Stimulated activated naive CD8-positive, alpha-beta T cell treated with anti-CD3 and anti-CD28 coated beads, Interleukin-15, Interleukin-2, amounts not matched to agents 100 U/mL and 50 U/mL, for 24 hours (primary cell): Measurements from ENCODE around the gene ZNF835.
"Not testable (repeated sequence)": the region's sequence is repeated elsewhere in the genome, so short reads cannot be mapped to it uniquely, and the experiment has no call there.

ENCODE experiments used
- ATAC-seq: fragments of 150-1000 bp; cut with Tn5 transposase; one replicate; pipeline ENCODE4 v1.10.0; 2021
- DNase-seq: peaks from one replicate; pipeline ENCODE4 v3.0.0; 2021

Gene ZNF835

GRCh38 chr19:56671613-56671994 is at the start of gene ZNF835:
ZNF835 (minus strand) TSS chr19:56671757; CDS start chr19:56665198, 6,559 bp downstream.
- ATAC-seq (peak; percentile 87), DNase-seq (peak; percentile 84)

GRCh38 chr19:56720281-56720680 is 48.7 kb upstream of the ZNF835 start:
- ATAC-seq, result no peak
- DNase-seq, result no peak

DNA sequence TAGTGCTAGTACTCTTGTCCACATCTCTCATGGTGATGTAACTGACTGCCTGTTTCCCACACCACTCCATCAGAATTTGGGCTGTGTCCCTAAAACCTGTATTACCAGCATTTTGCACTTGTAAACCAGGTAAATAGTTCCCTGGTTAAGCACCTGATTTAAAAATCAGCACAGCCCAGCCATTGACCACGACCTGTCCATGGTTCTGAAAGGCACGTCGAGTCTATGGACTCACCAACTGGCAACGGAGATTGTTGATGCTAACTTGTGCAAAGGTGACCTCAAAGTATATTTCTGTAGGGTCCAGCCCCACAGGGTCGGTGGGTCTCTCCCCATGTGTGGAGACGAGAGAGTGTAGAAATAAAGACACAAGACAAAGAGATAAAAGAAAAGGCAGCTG is 46.7 kb upstream of the ZNF835 start:
- ATAC-seq (no peak), DNase-seq (no peak)

DNA sequence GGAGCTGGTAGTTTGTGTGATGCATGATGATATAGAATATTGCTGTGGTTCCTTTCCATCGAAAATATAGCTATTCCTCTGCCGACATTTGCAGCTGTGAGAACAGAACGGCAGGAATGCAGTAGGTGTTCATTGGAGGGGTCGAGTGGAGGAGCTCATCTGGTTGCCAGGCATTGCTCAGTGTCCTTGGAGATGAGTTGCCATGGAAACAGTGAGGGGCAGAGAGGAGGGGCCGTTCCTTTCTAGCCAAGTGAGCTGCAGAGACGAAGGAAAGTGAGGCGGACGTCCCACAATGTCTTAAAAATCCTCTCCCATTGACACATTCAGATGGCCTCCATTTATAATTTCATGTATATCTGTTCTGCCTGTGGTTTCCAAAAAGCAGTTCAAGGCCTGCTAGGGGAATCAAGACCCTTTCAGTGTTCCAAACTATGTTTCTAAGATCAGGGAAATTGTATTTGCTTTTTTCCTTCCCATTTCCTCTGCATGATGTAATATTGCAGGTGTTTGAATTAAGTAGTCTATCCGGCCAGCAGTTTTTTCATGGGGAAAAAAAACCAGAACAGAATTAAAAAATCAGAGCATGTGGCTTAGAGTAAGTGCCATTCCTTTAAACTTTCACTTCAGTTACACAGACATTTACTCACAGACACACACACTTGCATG is 41.2 kb upstream of the ZNF835 start:
- DNase-seq (no peak), ATAC-seq (no peak)

GRCh38 chr19:56710437-56710836 is 38.9 kb upstream of the ZNF835 start:
- ATAC-seq, result no peak
- no peak for DNase-seq

DNA sequence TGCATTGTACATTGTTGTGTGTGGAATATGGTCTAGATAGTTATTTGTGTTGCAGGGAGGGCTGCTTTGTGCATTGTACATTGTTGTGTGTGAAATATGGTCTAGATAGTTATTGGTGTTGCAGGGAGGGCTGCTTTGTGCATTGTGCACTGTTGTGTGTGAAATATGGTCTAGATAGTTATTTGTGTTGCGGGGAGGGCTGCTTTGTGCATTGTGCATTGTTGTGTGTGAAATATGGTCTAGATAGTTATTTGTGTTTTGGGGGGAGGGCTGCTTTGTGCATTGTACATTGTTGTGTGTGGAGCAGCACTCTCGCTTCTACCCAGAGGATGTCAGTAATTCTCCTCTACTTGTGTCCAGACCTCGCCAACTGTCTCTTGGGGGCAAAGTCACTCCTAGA is 36.3 kb upstream of the ZNF835 start:
- ATAC-seq, result no peak
- no peak for DNase-seq

GRCh38 chr19:56705939-56706338 is 34.4 kb upstream of the ZNF835 start:
- no peak for ATAC-seq
- DNase-seq, result no peak

DNA sequence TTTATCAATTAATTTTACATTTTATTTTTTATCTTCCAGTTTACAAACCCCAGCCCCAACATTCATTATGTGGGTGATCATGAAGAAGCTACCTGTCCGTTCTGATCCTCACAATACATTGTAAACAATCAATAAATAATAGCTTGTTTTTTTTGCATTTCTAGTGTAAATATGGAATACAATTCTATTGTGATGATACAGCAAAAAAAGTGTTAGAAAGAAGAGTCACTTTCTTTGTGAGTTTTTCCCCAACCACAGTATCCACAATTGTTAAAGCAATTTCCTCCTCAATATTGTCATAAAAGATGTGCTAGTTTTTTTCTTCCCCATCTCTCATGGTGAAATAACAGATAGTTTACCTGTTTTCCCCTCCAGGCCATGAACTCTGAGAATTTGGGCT is 30.3 kb upstream of the ZNF835 start:
- no peak for DNase-seq
- ATAC-seq, result no peak

DNA sequence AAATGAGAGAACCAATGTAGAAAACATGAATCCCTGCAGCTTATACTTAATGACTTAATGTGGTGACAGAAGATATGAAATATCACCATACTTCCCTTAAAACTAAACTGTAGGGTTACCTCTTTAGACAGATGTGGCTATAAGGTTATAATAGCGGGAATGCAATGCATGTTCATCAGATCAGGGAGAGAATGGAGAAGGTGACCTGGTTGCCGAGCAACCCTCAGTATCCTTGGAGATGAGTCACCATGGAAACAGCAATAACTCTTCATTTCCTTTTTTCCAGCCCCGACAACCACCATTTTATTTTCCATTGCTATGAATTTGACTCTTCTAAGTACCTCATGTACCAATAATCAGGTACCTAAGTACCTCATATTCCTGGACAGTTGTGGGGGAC is 28.0 kb upstream of the ZNF835 start:
- no peak for ATAC-seq
- no peak for DNase-seq

GRCh38 chr19:56692206-56692895 is 20.8 kb upstream of the ZNF835 start:
- no peak for ATAC-seq
- DNase-seq, result no peak

DNA sequence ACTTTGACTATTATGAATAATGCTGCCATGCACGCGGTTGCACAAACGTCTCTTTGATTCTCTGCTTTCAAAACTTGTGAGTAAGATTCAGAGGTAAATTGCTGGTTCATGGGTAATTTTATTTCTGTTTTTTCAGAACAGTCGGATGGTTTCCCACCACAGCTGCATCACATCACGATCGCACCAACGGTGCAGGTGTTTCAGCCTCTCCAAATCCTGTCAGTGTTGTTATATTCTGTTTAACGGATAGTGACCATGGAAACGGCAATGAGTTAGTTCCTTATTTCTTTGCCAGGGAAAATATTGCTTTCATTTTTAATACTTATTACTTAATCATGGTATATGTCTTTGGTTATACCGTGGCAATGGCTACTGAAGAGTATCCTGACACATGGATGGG is 19.1 kb upstream of the ZNF835 start:
- no peak for ATAC-seq

GRCh38 chr19:56689198-56689597 is 17.6 kb upstream of the ZNF835 start:
- DNase-seq (no peak), ATAC-seq (no peak)

More for the DNA sequence above, 19.1 kb upstream of the ZNF835 start:
- DNase-seq, result no peak

- no peak for ATAC-seq
- DNase-seq, result no peak
These were observed 15.5 kb upstream of the ZNF835 start for GRCh38 chr19:56687031-56687430.

- ATAC-seq, result no peak
- DNase-seq, result no peak
These were observed 11.6 kb upstream of the ZNF835 start for GRCh38 chr19:56683116-56683515.

GRCh38 chr19:56681702-56682101 is 10.1 kb upstream of the ZNF835 start:
- ATAC-seq, result no peak
- no peak for DNase-seq

DNA sequence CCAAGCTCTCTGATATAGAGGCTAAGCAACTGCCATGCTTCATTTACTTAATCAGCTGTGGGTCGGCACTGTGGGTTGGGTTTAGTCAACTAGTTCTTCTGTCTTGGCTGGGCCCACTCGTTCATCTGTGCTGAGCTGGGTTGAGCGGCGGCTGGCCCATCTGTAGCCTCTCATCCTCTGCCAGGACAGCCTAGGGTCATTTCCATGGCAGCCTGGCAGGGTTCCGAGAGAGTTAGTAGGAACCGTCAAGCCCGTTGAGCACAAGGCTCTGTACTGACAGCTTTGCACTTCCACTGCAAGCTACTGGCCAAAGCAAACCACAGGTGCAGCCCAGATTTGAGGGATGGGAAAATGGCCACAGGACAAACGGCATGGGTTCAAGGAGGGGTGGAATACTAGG is 6.6 kb upstream of the ZNF835 start:
- no peak for DNase-seq
- ATAC-seq, result no peak

GRCh38 chr19:56672610-56673009 is 1.1 kb upstream of the ZNF835 start:
- DNase-seq, ATAC-seq: not testable (repeated sequence)

DNA sequence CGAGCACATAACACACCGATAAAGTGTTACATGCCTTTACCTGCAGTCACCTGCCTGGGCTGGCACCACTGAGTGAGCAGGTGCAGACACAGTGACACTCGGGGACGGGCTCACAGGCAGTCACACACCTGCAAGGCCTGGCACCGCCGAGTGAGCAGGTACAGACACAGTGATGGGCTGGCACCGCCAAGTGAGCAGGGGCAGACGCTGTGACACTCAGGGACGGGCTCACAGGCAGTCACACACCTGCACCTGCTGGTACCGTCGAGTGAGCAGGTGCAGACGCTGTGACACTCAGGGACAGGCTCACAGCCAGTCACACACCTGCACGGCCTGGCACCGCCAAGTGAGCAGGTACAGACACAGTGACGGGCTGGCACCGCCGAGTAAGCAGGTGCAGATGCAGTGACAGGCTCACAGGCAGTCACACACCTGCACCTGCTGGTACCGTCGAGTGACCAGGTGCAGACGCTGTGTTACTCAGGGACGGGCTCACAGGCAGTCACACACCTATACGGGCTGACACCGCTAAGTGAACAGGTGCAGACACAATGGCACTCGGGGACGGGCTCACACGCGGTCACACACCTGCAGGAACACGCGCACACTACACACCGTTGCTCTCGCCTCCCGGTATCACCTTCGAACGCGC is 470 bp downstream of the ZNF835 start:
- DNase-seq (no peak), ATAC-seq (peak; percentile 24)

GRCh38 chr19:56670401-56670960 is 1.1 kb downstream of the ZNF835 start:
- ATAC-seq, result no peak
- no peak for DNase-seq

DNA sequence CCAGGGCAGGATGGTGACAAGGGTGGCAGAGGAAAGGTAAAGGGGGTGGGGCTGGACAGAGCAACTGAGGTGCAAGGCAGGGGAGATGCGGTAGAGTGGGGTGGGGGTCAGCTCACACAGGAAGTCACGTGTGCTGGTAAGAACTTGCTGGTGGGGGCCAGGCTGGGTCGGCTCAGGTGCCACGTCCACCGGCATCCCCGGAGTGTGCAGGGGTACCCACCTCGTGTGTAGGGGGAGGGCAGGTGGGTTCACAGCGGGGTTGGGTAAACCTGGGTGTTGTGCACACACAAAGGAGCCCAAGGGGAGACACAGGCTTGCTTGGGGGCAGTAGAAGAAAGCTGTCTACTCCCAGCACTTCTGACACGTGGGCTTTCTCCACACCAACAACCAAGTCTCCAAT is 2.9 kb downstream of the ZNF835 start:
- no peak for DNase-seq
- no peak for ATAC-seq

DNA sequence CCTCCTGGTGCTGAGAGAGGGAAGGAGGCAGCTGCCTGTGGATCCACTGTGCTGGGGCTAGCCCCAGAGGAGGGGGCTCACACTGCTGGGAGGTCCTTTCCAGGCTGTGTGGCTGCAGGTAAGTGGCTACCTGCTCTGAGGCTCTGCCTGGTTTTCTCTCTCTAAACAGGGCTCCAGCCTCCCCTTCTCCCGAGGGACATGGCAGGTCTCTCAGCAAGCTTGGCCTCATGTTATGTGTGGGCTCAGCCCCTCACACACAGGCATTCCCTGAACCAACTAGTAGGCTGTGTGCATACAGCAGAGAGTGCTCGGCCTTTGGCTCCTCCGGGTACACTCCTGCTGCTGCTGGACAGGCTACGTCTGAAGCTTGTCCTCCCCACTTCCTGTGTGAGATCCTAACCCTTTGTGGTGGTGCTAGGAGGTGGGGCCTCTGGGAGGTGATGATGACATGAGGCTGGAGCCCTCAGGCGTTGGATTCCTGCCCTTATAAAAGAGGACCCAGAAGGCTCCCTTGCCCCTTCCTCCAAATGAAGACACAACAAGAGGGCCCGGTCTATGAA is 4.2 kb downstream of the ZNF835 start:
- ATAC-seq, result no peak
- no peak for DNase-seq

- no peak for DNase-seq
- ATAC-seq, result no peak
These were observed 7.0 kb downstream of the ZNF835 start for GRCh38 chr19:56664511-56664910.

GRCh38 chr19:56663931-56664500 is 7.5 kb downstream of the ZNF835 start:
- ATAC-seq, result no peak
- DNase-seq, result no peak
